ENCODE measurements around the gene TRIO.

DNA sequence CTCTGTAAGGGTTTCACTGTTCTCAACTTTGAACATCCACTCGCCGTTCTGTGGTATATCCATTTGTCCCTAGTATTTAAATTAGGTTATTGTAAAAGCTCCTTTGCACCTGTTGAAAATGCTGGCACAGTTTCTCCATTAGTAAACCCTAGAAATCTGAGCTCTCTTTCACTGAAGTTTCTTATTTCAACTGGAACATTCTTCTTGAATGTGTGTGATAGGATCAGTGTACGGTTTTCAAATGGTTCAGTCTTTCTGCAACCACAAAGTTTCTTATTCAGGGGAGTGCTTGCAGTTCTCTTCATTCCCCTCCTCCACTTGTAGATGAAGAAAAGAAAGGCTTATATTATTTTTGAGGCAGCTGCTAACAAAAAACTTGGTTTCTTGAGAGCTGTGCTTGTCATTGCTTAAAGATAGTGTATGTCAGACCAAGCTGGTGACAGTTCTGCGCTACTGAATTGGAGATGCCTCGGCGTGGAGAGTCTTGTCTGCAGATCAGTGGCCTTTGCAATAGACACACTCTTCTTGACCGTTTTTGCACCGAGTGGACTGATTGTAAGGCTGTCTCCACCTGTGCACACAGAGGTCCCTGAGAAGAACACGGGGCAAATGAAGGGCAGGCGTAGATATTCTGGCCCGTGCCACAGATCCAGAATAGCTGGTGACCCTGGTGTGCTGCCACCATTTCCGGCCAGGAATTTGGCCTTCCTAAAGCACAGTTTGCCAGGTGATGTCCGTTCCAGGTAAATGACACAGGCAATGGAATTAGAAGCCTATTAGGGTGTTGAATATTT is 102.2 kb downstream of the TRIO start:
- TF ChIP-seq, protein P1, sequence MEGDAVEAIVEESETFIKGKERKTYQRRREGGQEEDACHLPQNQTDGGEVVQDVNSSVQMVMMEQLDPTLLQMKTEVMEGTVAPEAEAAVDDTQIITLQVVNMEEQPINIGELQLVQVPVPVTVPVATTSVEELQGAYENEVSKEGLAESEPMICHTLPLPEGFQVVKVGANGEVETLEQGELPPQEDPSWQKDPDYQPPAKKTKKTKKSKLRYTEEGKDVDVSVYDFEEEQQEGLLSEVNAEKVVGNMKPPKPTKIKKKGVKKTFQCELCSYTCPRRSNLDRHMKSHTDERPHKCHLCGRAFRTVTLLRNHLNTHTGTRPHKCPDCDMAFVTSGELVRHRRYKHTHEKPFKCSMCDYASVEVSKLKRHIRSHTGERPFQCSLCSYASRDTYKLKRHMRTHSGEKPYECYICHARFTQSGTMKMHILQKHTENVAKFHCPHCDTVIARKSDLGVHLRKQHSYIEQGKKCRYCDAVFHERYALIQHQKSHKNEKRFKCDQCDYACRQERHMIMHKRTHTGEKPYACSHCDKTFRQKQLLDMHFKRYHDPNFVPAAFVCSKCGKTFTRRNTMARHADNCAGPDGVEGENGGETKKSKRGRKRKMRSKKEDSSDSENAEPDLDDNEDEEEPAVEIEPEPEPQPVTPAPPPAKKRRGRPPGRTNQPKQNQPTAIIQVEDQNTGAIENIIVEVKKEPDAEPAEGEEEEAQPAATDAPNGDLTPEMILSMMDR (IDR thresholded peaks at IDR 0.05; ENCODE audit: poor library complexity): no peak
- no peak for TF ChIP-seq EZH2 (IDR thresholded peaks at IDR 0.05; ENCODE audit: borderline replicate concordance)
- no peak for TF ChIP-seq EZH2phosphoT487 (IDR thresholded peaks at IDR 0.05; ENCODE audit: low read depth, severe bottlenecking, unreplicated experiment)
